ENCODE data around the gene EPN2. TPM values are rescaled to one million over a fixed set of nuclear protein-coding genes. Genes with fewer than 3 reads are reported as not detected.
"Not testable (repeated sequence)": the region's sequence is repeated elsewhere in the genome, so short reads cannot be mapped to it uniquely, and the experiment has no call there.

Gene EPN2
- total RNA-seq, 8 experiments from 2014 or later: 18.0 to 32.3 (median 20.7) TPM

GRCh38 chr17:19220195-19220594 is 17.0 kb upstream of the EPN2 start:
- H3K4me1 ChIP-seq (replicated peaks in 1 of 2); H3K27ac ChIP-seq; in situ Hi-C loops (cut with MboI; ENCODE audit: low pct_unique_long_range_greater_than_20kb in 2 of 9, low sequenced_read_pairs in 9 of 9, unreplicated experiment in 9 of 9); H3K4me3 ChIP-seq: not testable (repeated sequence)
- WGBS, 10 experiments: no CpG with 5 or more reads among the region's 8 CpGs
- peak in 5 of 8 experiments; percentile 85 to 94 (median 91) for ATAC-seq (replicated peaks in 6 of 8)

- no CpG with 5 or more reads among the region's 12 CpGs for WGBS, 10 experiments
- in situ Hi-C loops (cut with MboI; ENCODE audit: low pct_unique_long_range_greater_than_20kb in 2 of 9, low sequenced_read_pairs in 9 of 9, unreplicated experiment in 9 of 9); H3K4me1 ChIP-seq (replicated peaks in 1 of 2); H3K27ac ChIP-seq; H3K4me3 ChIP-seq: not testable (repeated sequence)
- peak; percentile 40 to 82 (median 70) for ATAC-seq (replicated peaks in 6 of 8)
Observed at GRCh38 chr17:19226610-19227588, 10.3 kb upstream of the EPN2 start.

GRCh38 chr17:19234676-19235075 is 2.5 kb upstream of the EPN2 start:
- in situ Hi-C loops (cut with MboI; ENCODE audit: low pct_unique_long_range_greater_than_20kb in 2 of 9, low sequenced_read_pairs in 9 of 9, unreplicated experiment in 9 of 9); ATAC-seq (replicated peaks in 6 of 8); H3K4me3 ChIP-seq; H3K27ac ChIP-seq: not testable (repeated sequence)
- peaks cover 6 to 12% of the 10 kb centered on the region in 2 donors for H3K4me1 ChIP-seq (replicated peaks in 1 of 2)
- WGBS, 10 experiments: no CpG with 5 or more reads among the region's 6 CpGs

- peaks cover 6 to 12% of the 10 kb centered on the region in 2 donors for H3K4me1 ChIP-seq (replicated peaks in 1 of 2)
- WGBS, 10 experiments: no CpG with 5 or more reads among the region's 32 CpGs
- H3K27ac ChIP-seq; H3K4me3 ChIP-seq; in situ Hi-C loops (cut with MboI; ENCODE audit: low pct_unique_long_range_greater_than_20kb in 2 of 9, low sequenced_read_pairs in 9 of 9, unreplicated experiment in 9 of 9): not testable (repeated sequence)
- ATAC-seq (replicated peaks in 6 of 8): peak; percentile 66 to 81 (median 72)
Observed at GRCh38 chr17:19236351-19237138, 621 bp upstream of the EPN2 start.

- peak overlapping the region; percentile 68 to 97 for H3K27ac ChIP-seq
- in situ Hi-C loops (cut with MboI; ENCODE audit: low pct_unique_long_range_greater_than_20kb in 2 of 9, low sequenced_read_pairs in 9 of 9, unreplicated experiment in 9 of 9): no loop called here
- peaks cover 10 to 14% of the 10 kb centered on the region in 2 donors for H3K4me1 ChIP-seq (replicated peaks in 1 of 2)
- peak; percentile 74 to 86 (median 83) for ATAC-seq (replicated peaks in 6 of 8)
- 0% methylated on average over 2 of the region's 60 CpGs; no CpG with 5 or more reads in 9 of the 10 experiments for WGBS, 10 experiments
- H3K4me3 ChIP-seq: peak overlapping the region; percentile 70 to 100 (median 95)
Observed at GRCh38 chr17:19237389-19238166, 412 bp downstream of the EPN2 start.

- H3K27ac ChIP-seq: peak overlapping the region in 1 of 2 donors; percentile 97
- WGBS, 10 experiments: 0 to 3% (median 0%) methylated on average over 1 to 11 of the region's 21 CpGs; no CpG with 5 or more reads in 4 of the 10 experiments
- ATAC-seq (replicated peaks in 6 of 8): peak; percentile 3 to 17 (median 12)
- in situ Hi-C loops (cut with MboI; ENCODE audit: low pct_unique_long_range_greater_than_20kb in 2 of 9, low sequenced_read_pairs in 9 of 9, unreplicated experiment in 9 of 9): no loop called here
- peak overlapping the region; percentile 70 to 100 (median 95) for H3K4me3 ChIP-seq
- H3K4me1 ChIP-seq (replicated peaks in 1 of 2): peaks cover 14 to 19% of the 10 kb centered on the region in 2 donors
Observed at GRCh38 chr17:19238167-19238505, 970 bp downstream of the EPN2 start.

GRCh38 chr17:19239544-19239943 is 2.4 kb downstream of the EPN2 start:
- in situ Hi-C loops (cut with MboI; ENCODE audit: low pct_unique_long_range_greater_than_20kb in 2 of 9, low sequenced_read_pairs in 9 of 9, unreplicated experiment in 9 of 9): no loop called here
- Histone ChIP-seq H3K4me1 (replicated peaks in 1 of 2) (peaks cover 14 to 19% of the 10 kb centered on the region in 2 donors), H3K27ac (no peak overlapping the region), H3K4me3 (no peak overlapping the region)
- WGBS, 10 experiments: 0 to 100% (median 72%) methylated on average over 1 to 6 of the region's 6 CpGs
- ATAC-seq (replicated peaks in 6 of 8): no peak

- peaks cover 14 to 19% of the 10 kb centered on the region in 2 donors for H3K4me1 ChIP-seq (replicated peaks in 1 of 2)
- H3K27ac ChIP-seq: peak overlapping the region in 1 of 2 donors; percentile 12
- no peak overlapping the region for H3K4me3 ChIP-seq
- ATAC-seq (replicated peaks in 6 of 8): no peak
- in situ Hi-C loops (cut with MboI; ENCODE audit: low pct_unique_long_range_greater_than_20kb in 2 of 9, low sequenced_read_pairs in 9 of 9, unreplicated experiment in 9 of 9): no loop called here
- 90 to 100% (median 95%) methylated on average over 1 to 2 of the region's 2 CpGs; no CpG with 5 or more reads in 7 of the 10 experiments for WGBS, 10 experiments
Observed at GRCh38 chr17:19242323-19242722, 5.2 kb downstream of the EPN2 start.

- in situ Hi-C loops (cut with MboI; ENCODE audit: low pct_unique_long_range_greater_than_20kb in 2 of 9, low sequenced_read_pairs in 9 of 9, unreplicated experiment in 9 of 9): no loop called here
- peaks cover 14 to 19% of the 10 kb centered on the region in 2 donors for H3K4me1 ChIP-seq (replicated peaks in 1 of 2)
- no peak overlapping the region for H3K4me3 ChIP-seq
- no peak for ATAC-seq (replicated peaks in 6 of 8)
- 64 to 100% (median 95%) methylated on average over 1 to 7 of the region's 7 CpGs; no CpG with 5 or more reads in 3 of the 10 experiments for WGBS, 10 experiments
- peak overlapping the region in 1 of 2 donors; percentile 12 for H3K27ac ChIP-seq
Observed at GRCh38 chr17:19242926-19243325, 5.8 kb downstream of the EPN2 start.

- H3K27ac ChIP-seq: no peak overlapping the region
- H3K4me1 ChIP-seq (replicated peaks in 1 of 2): peaks cover 10 to 16% of the 10 kb centered on the region in 2 donors
- H3K4me3 ChIP-seq: no peak overlapping the region
- 100% methylated on average over 1 of the region's 1 CpG; no CpG with 5 or more reads in 4 of the 10 experiments for WGBS, 10 experiments
- in situ Hi-C loops (cut with MboI; ENCODE audit: low pct_unique_long_range_greater_than_20kb in 2 of 9, low sequenced_read_pairs in 9 of 9, unreplicated experiment in 9 of 9): no loop called here
- ATAC-seq (replicated peaks in 6 of 8): no peak
Observed at GRCh38 chr17:19243838-19244237, 6.7 kb downstream of the EPN2 start.

GRCh38 chr17:19244357-19244756 is 7.2 kb downstream of the EPN2 start:
- no peak for ATAC-seq (replicated peaks in 6 of 8)
- in situ Hi-C loops (cut with MboI; ENCODE audit: low pct_unique_long_range_greater_than_20kb in 2 of 9, low sequenced_read_pairs in 9 of 9, unreplicated experiment in 9 of 9): no loop called here
- Histone ChIP-seq H3K4me1 (replicated peaks in 1 of 2) (peaks cover 14 to 16% of the 10 kb centered on the region in 2 donors), H3K4me3 (no peak overlapping the region), H3K27ac (no peak overlapping the region)
- 17 to 100% (median 89%) methylated on average over 1 to 6 of the region's 8 CpGs for WGBS, 10 experiments

- in situ Hi-C loops (cut with MboI; ENCODE audit: low pct_unique_long_range_greater_than_20kb in 2 of 9, low sequenced_read_pairs in 9 of 9, unreplicated experiment in 9 of 9): no loop called here
- no peak for ATAC-seq (replicated peaks in 6 of 8)
- no peak overlapping the region for H3K27ac ChIP-seq
- 50 to 90% (median 79%) methylated on average over 2 to 3 of the region's 3 CpGs; no CpG with 5 or more reads in 6 of the 10 experiments for WGBS, 10 experiments
- peaks cover 18 to 19% of the 10 kb centered on the region in 2 donors for H3K4me1 ChIP-seq (replicated peaks in 1 of 2)
- H3K4me3 ChIP-seq: no peak overlapping the region
Observed at GRCh38 chr17:19244781-19245180, 7.6 kb downstream of the EPN2 start.
